ENCODE results near the gene RAB14. TPM values are rescaled to one million over a fixed set of nuclear protein-coding genes. Genes with fewer than 3 reads are reported as not detected.

The RAB14 gene
- total RNA-seq, 6 donors from 2014 or later = 21.3 to 90.8 (median 77.4) TPM

DNA sequence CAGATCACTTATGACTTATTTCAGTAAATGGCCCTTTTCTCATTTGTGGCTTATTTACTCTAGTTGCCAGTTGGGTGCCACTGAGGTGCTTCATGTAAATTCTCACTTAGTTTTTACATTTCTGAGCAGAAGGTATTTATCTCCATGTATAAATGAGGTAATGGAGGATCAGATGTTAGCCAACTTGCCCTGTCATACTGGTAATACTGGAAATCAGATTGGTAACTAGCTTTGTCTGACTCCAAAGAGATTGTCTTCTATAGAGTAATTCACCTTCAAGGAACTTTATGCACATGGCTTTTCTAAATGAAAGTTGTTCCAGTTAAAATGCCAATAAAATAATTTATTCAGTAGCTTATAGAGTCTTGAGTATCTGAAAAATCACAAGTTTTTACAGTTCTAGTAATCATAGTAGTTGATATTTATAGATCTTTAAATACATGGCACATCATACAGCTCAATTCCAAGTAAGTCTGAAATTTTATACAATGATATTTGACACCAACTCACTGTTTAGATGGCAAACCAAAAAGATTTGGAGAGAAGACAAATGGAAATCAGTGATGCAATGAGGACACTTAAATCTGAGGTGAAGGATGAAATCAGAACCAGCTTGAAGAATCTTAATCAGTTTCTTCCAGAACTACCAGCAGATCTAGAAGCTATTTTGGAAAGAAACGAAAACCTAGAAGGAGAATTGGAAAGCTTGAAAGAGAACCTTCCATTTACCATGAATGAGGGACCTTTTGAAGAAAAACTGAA is 28.8 kb downstream of the RAB14 start:
- ATAC-seq (ENCODE audit: low FRiP score in 2 of 2) (no peak), DNase-seq (no peak)
- peaks cover 3 to 15% (median 8%) of the 10 kb centered on the region in 4 donors for H3K4me1 ChIP-seq
- TF ChIP-seq POLR2A (IDR thresholded peaks at IDR 0.05) (no peak), POLR2AphosphoS5 (IDR thresholded peaks at IDR 0.05) (no peak), EP300 (IDR thresholded peaks at IDR 0.05) (no peak)
- TF ChIP-seq, protein P1, sequence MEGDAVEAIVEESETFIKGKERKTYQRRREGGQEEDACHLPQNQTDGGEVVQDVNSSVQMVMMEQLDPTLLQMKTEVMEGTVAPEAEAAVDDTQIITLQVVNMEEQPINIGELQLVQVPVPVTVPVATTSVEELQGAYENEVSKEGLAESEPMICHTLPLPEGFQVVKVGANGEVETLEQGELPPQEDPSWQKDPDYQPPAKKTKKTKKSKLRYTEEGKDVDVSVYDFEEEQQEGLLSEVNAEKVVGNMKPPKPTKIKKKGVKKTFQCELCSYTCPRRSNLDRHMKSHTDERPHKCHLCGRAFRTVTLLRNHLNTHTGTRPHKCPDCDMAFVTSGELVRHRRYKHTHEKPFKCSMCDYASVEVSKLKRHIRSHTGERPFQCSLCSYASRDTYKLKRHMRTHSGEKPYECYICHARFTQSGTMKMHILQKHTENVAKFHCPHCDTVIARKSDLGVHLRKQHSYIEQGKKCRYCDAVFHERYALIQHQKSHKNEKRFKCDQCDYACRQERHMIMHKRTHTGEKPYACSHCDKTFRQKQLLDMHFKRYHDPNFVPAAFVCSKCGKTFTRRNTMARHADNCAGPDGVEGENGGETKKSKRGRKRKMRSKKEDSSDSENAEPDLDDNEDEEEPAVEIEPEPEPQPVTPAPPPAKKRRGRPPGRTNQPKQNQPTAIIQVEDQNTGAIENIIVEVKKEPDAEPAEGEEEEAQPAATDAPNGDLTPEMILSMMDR (IDR thresholded peaks at IDR 0.05) = no peak
- H3K9me3 ChIP-seq = no peaks in the 10 kb centered on the region
- no peak overlapping the region for H3K27ac ChIP-seq
- peaks cover 2 to 95% (median 44%) of the 10 kb centered on the region in 4 donors for H3K36me3 ChIP-seq
- no peak overlapping the region for H3K4me3 ChIP-seq
- 94 to 97% methylated on average over 1 of the region's 1 CpG for WGBS, 2 donors
- no peaks in the 10 kb centered on the region for H3K27me3 ChIP-seq

- no peak overlapping the region for H3K27ac ChIP-seq
- no peak overlapping the region for H3K4me3 ChIP-seq
- no peak for TF ChIP-seq EP300 (IDR thresholded peaks at IDR 0.05)
- TF ChIP-seq POLR2A (IDR thresholded peaks at IDR 0.05) = no peak
- TF ChIP-seq POLR2AphosphoS5 (IDR thresholded peaks at IDR 0.05) = no peak
- TF ChIP-seq, protein P1 (IDR thresholded peaks at IDR 0.05) = no peak
- ATAC-seq (ENCODE audit: low FRiP score in 2 of 2) (no peak), DNase-seq (no peak)
- H3K9me3 ChIP-seq = no peaks in the 10 kb centered on the region
- peaks cover 2 to 94% (median 42%) of the 10 kb centered on the region in 4 donors for H3K36me3 ChIP-seq
- H3K27me3 ChIP-seq = no peaks in the 10 kb centered on the region
- peaks cover 3 to 15% (median 8%) of the 10 kb centered on the region in 4 donors for H3K4me1 ChIP-seq
- 90 to 96% methylated on average over 5 of the region's 5 CpGs for WGBS, 2 donors
Measured at GRCh38 chr9:121171236-121171635, 30.4 kb downstream of the RAB14 start.

DNA sequence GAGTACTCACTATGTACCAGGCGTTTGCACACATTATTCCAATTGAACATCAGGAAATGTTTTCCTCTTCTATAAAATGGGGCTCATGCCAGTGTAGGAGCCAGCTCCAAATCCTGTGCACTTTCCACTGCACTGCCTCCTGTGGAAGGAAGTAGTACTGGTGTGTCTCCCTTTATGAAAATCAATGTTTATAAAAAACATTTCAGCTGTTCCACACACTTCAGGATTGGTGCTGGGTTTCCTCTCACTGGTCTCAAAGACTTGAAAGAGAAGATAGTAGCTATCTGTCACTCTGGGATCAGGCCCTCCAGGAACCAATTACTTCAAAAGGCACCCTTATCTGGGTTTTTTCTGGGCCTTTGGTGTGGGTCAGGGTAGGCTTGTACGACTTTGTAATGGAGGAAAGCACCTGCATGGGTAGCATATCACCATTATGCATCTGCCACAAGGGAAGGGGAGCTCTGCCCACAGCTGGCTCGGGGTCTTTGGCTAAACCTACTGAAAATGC is 32.5 kb downstream of the RAB14 start:
- Histone ChIP-seq H3K27me3 (no peaks in the 10 kb centered on the region), H3K4me3 (no peak overlapping the region), H3K36me3 (peaks cover 2 to 85% (median 33%) of the 10 kb centered on the region in 4 donors), H3K4me1 (peaks cover 3 to 15% (median 8%) of the 10 kb centered on the region in 4 donors), H3K9me3 (no peaks in the 10 kb centered on the region), H3K27ac (peak overlapping the region in 1 of 4 donors; percentile 32)
- ATAC-seq (ENCODE audit: low FRiP score in 2 of 2) = peak; percentile 57 to 83
- peak in 1 of 2 donors; percentile 28 for DNase-seq
- no peak for TF ChIP-seq POLR2A (IDR thresholded peaks at IDR 0.05)
- TF ChIP-seq, protein P1 (IDR thresholded peaks at IDR 0.05) = peak in 5 of 6 experiments; percentile 26 to 54 (median 30)
- WGBS, 2 donors = 60 to 73% methylated on average over 3 of the region's 3 CpGs

DNA sequence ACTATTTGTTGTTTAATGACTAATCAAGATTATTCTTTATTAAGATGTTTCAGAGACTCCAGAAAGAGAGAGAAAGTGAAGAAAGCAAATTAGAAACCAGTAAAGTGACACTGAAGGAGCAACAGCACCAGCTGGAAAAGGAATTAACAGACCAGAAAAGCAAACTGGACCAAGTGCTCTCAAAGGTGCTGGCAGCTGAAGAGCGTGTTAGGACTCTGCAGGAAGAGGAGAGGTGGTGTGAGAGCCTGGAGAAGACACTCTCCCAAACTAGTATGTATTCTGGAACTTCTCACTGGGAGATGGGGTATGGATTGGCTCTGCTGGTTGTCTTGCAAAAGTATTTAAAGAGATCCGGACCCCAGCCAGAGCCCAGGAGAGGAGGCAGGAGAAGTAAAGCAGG is 33.6 kb downstream of the RAB14 start:
- Histone ChIP-seq H3K36me3 (peaks cover 2 to 79% (median 27%) of the 10 kb centered on the region in 4 donors), H3K4me1 (peaks cover 3 to 15% (median 8%) of the 10 kb centered on the region in 4 donors), H3K4me3 (no peak overlapping the region), H3K27me3 (no peaks in the 10 kb centered on the region), H3K27ac (peak overlapping the region in 1 of 4 donors; percentile 37), H3K9me3 (no peaks in the 10 kb centered on the region)
- DNase-seq = no peak
- ATAC-seq (ENCODE audit: low FRiP score in 2 of 2) = no peak
- 62 to 84% methylated on average over 2 of the region's 2 CpGs for WGBS, 2 donors
- no peak for TF ChIP-seq EP300 (IDR thresholded peaks at IDR 0.05)
- TF ChIP-seq POLR2AphosphoS5 (IDR thresholded peaks at IDR 0.05) = no peak

- WGBS, 2 donors = 57 to 69% methylated on average over 1 of the region's 1 CpG
- Histone ChIP-seq H3K27ac (peak overlapping the region in 3 of 4 donors; percentile 56 to 58 (median 57)), H3K36me3 (peaks cover 6 to 78% (median 12%) of the 10 kb centered on the region in 4 donors), H3K27me3 (no peaks in the 10 kb centered on the region), H3K4me3 (no peak overlapping the region), H3K4me1 (no peaks in the 10 kb centered on the region), H3K9me3 (no peaks in the 10 kb centered on the region)
- peak in 1 of 2 donors; percentile 40 for ATAC-seq (ENCODE audit: low FRiP score in 2 of 2)
- DNase-seq = no peak
- TF ChIP-seq, protein P1 (IDR thresholded peaks at IDR 0.05) = no peak
- no peak for TF ChIP-seq POLR2A (IDR thresholded peaks at IDR 0.05)
- no peak for TF ChIP-seq POLR2AphosphoS5 (IDR thresholded peaks at IDR 0.05)
- no peak for TF ChIP-seq EP300 (IDR thresholded peaks at IDR 0.05)
Measured at GRCh38 chr9:121160025-121160424, 41.6 kb downstream of the RAB14 start.
